Suppressor macrophage treated with lipopolysaccharide for 1 hour (primary cell): ENCODE measurements around the gene MEIS1.
A peak's percentile ranks its signal among the peaks of the same experiment; 100 is the strongest.

Source experiments
- DNase-seq, 3 donors: peaks; one replicate each; pipeline ENCODE4 v3.0.0-alpha.2; 2020 to 2022

The MEIS1 gene

GRCh38 chr2:66536997-66537396 is 102.1 kb downstream of the MEIS1 start:
- no peak for DNase-seq

GRCh38 chr2:66538291-66538690 is 103.4 kb downstream of the MEIS1 start:
- DNase-seq = no peak

- no peak for DNase-seq
Measured at GRCh38 chr2:66539452-66539851, 104.5 kb downstream of the MEIS1 start.

- no peak for DNase-seq
Measured at GRCh38 chr2:66541646-66542045, 106.7 kb downstream of the MEIS1 start.

- DNase-seq = no peak
Measured at GRCh38 chr2:66543257-66543767, 108.4 kb downstream of the MEIS1 start.

- DNase-seq = no peak
Measured at GRCh38 chr2:66544258-66544657, 109.3 kb downstream of the MEIS1 start.

- no peak for DNase-seq
Measured at GRCh38 chr2:66545258-66545657, 110.3 kb downstream of the MEIS1 start.

- no peak for DNase-seq
Measured at GRCh38 chr2:66547118-66547517, 112.2 kb downstream of the MEIS1 start.

- DNase-seq = no peak
Measured at GRCh38 chr2:66547887-66548286, 113.0 kb downstream of the MEIS1 start.

GRCh38 chr2:66548422-66548821 is 113.5 kb downstream of the MEIS1 start:
- no peak for DNase-seq

- DNase-seq = no peak
Measured at GRCh38 chr2:66550826-66551225, 115.9 kb downstream of the MEIS1 start.

- no peak for DNase-seq
Measured at GRCh38 chr2:66553370-66553769, 118.4 kb downstream of the MEIS1 start.

GRCh38 chr2:66555091-66555490 is 120.2 kb downstream of the MEIS1 start:
- no peak for DNase-seq

GRCh38 chr2:66555501-66556324 is 120.8 kb downstream of the MEIS1 start:
- peak in 1 of 3 donors; percentile 12 for DNase-seq

- no peak for DNase-seq
Measured at GRCh38 chr2:66559672-66560071, 124.7 kb downstream of the MEIS1 start.

GRCh38 chr2:66560683-66561082 is 125.8 kb downstream of the MEIS1 start:
- no peak for DNase-seq

GRCh38 chr2:66561645-66562303 is 126.8 kb downstream of the MEIS1 start:
- DNase-seq = no peak

- no peak for DNase-seq
Measured at GRCh38 chr2:66562304-66562685, 127.4 kb downstream of the MEIS1 start.

- DNase-seq = no peak
Measured at GRCh38 chr2:66563473-66563872, 128.5 kb downstream of the MEIS1 start.

GRCh38 chr2:66565291-66565690 is 130.4 kb downstream of the MEIS1 start:
- no peak for DNase-seq

- no peak for DNase-seq
Measured at GRCh38 chr2:66566726-66567399, 131.9 kb downstream of the MEIS1 start.

GRCh38 chr2:66567729-66568128 is 132.8 kb downstream of the MEIS1 start:
- no peak for DNase-seq

- no peak for DNase-seq
Measured at GRCh38 chr2:66568650-66569300, 133.8 kb downstream of the MEIS1 start.
